Kasumi-1 (cell line): ENCODE data around the gene PRM2.
A peak's percentile ranks its signal among the peaks of the same experiment; 100 is the strongest.
"Not testable (repeated sequence)": the region's sequence is repeated elsewhere in the genome, so short reads cannot be mapped to it uniquely, and the experiment has no call there.

Experiments
- DNase-seq, 2 experiments: peaks; one replicate each; lab custom pipeline; 2025; lab: John Stamatoyannopoulos, UW

PRM2 gene

GRCh38 chr16:11307639-11308492 is 31.6 kb upstream of the PRM2 start:
- DNase-seq = no peak

GRCh38 chr16:11306997-11307638 is 30.8 kb upstream of the PRM2 start:
- no peak for DNase-seq

- DNase-seq = no peak
These were observed 30.1 kb upstream of the PRM2 start for GRCh38 chr16:11306381-11306780.

GRCh38 chr16:11303405-11304138 is 27.3 kb upstream of the PRM2 start:
- DNase-seq = no peak

GRCh38 chr16:11302977-11303376 is 26.7 kb upstream of the PRM2 start:
- no peak for DNase-seq

- no peak for DNase-seq
These were observed 25.6 kb upstream of the PRM2 start for GRCh38 chr16:11301645-11302501.

- no peak for DNase-seq
These were observed 24.2 kb upstream of the PRM2 start for GRCh38 chr16:11300560-11300892.

GRCh38 chr16:11299865-11300559 is 23.7 kb upstream of the PRM2 start:
- DNase-seq = no peak

GRCh38 chr16:11298950-11299547 is 22.8 kb upstream of the PRM2 start:
- not testable (repeated sequence) for DNase-seq

- no peak for DNase-seq
These were observed 22.0 kb upstream of the PRM2 start for GRCh38 chr16:11298143-11298900.

GRCh38 chr16:11297492-11298142 is 21.3 kb upstream of the PRM2 start:
- peak in 1 of 2 experiments; percentile 3 for DNase-seq

GRCh38 chr16:11296706-11297491 is 20.6 kb upstream of the PRM2 start:
- no peak for DNase-seq

- no peak for DNase-seq
These were observed 20.0 kb upstream of the PRM2 start for GRCh38 chr16:11296351-11296705.

GRCh38 chr16:11295672-11296071 is 19.4 kb upstream of the PRM2 start:
- no peak for DNase-seq

- DNase-seq = no peak
These were observed 15.9 kb upstream of the PRM2 start for GRCh38 chr16:11292076-11292748.

GRCh38 chr16:11291091-11291703 is 14.9 kb upstream of the PRM2 start:
- DNase-seq = no peak

GRCh38 chr16:11290102-11290893 is 14.0 kb upstream of the PRM2 start:
- DNase-seq = no peak
